ENCODE measurements around the gene ERC1.
"Not testable (repeated sequence)": the region's sequence is repeated elsewhere in the genome, so short reads cannot be mapped to it uniquely, and the experiment has no call there.

Gene ERC1

GRCh38 chr12:1355871-1356270 lies 364.8 kb downstream of the ERC1 start:
- not testable (repeated sequence) for H3K27ac ChIP-seq (ENCODE audit: low read length); H3K9me3 ChIP-seq (ENCODE audit: control insufficient read depth, low read depth, low read length); H3K36me3 ChIP-seq (ENCODE audit: control insufficient read depth, low read depth, low read length); H3K4me1 ChIP-seq (ENCODE audit: control insufficient read depth, low read depth, low read length); H3K9ac ChIP-seq (ENCODE audit: low read length); H3K4me3 ChIP-seq (ENCODE audit: low read length); H3K27me3 ChIP-seq (ENCODE audit: control insufficient read depth, insufficient read depth, low read length)

DNA sequence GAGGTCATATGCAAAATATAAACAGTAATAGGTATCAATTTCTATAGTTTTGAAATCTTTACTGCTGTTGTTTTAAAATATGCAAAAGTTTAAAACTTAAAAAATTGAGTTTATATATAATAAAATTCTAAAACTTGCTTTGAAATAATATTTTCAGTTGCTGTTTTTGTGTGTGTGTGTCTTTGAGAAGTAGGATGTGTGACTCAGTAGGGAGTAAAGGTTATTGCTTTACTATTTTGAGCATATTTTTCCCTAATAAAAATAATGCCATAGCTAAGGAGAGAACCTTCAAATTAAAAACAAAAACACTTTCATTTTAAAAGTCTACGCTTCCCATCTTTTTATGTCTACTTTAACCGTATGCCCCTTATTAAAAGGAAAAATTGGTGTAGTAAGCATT lies 365.3 kb downstream of the ERC1 start:
- Histone ChIP-seq H3K36me3 (ENCODE audit: control insufficient read depth, low read depth, low read length) (no peaks in the 10 kb centered on the region), H3K4me3 (ENCODE audit: low read length) (no peak overlapping the region), H3K4me1 (ENCODE audit: control insufficient read depth, low read depth, low read length) (peaks cover 4% of the 10 kb centered on the region), H3K27me3 (ENCODE audit: control insufficient read depth, insufficient read depth, low read length) (no peaks in the 10 kb centered on the region), H3K27ac (ENCODE audit: low read length) (no peak overlapping the region), H3K9ac (ENCODE audit: low read length) (no peak overlapping the region), H3K9me3 (ENCODE audit: control insufficient read depth, low read depth, low read length) (no peaks in the 10 kb centered on the region)

- Histone ChIP-seq H3K9me3 (ENCODE audit: control insufficient read depth, low read depth, low read length) (no peaks in the 10 kb centered on the region), H3K4me3 (ENCODE audit: low read length) (no peak overlapping the region), H3K27me3 (ENCODE audit: control insufficient read depth, insufficient read depth, low read length) (no peaks in the 10 kb centered on the region), H3K9ac (ENCODE audit: low read length) (no peak overlapping the region), H3K27ac (ENCODE audit: low read length) (no peak overlapping the region), H3K4me1 (ENCODE audit: control insufficient read depth, low read depth, low read length) (peaks cover 4% of the 10 kb centered on the region), H3K36me3 (ENCODE audit: control insufficient read depth, low read depth, low read length) (no peaks in the 10 kb centered on the region)
Measured at GRCh38 chr12:1357171-1357570, 366.1 kb downstream of the ERC1 start.

- Histone ChIP-seq H3K4me1 (ENCODE audit: control insufficient read depth, low read depth, low read length) (peaks cover 4% of the 10 kb centered on the region), H3K27me3 (ENCODE audit: control insufficient read depth, insufficient read depth, low read length) (no peaks in the 10 kb centered on the region), H3K4me3 (ENCODE audit: low read length) (no peak overlapping the region), H3K36me3 (ENCODE audit: control insufficient read depth, low read depth, low read length) (no peaks in the 10 kb centered on the region), H3K27ac (ENCODE audit: low read length) (no peak overlapping the region), H3K9me3 (ENCODE audit: control insufficient read depth, low read depth, low read length) (no peaks in the 10 kb centered on the region), H3K9ac (ENCODE audit: low read length) (no peak overlapping the region)
Measured at GRCh38 chr12:1357711-1358110, 366.7 kb downstream of the ERC1 start.

DNA sequence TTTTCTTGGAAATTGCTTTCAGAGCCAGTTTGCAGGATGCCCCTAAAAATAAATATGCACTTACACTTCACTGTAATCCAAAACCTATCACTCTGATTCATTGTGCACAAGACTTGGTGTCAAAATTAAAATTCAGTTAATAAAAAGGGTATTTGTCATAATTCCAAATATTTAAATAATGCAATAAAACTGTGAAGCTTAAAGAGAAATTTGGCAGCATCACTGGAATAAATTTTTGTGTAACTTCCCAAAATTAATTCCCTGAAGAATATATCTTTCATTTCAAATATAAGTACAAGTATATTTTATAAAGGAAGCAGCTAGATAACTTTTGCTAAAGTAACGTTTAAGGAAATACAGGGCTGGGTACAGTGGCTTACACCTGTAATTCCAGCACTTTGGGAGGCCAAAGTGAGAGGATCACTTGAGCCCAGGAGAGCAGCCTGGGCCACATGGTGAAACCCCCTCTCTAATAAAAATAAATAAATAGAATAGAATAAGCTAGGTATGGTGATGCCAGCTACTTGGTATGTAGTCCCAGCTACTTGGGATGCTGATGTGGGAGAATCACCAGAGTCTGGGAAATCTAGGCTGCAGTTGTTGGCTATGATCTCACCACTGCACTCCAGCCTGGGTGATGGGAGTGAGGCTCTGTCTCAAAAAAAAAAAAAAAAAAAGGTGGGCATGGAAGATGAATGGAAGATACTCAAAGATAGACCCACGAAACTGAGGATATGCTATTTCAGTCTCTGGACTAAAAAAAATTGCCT lies 369.6 kb downstream of the ERC1 start:
- no peak overlapping the region for H3K9ac ChIP-seq (ENCODE audit: low read length)
- no peaks in the 10 kb centered on the region for H3K27me3 ChIP-seq (ENCODE audit: control insufficient read depth, insufficient read depth, low read length)
- H3K4me1 ChIP-seq (ENCODE audit: control insufficient read depth, low read depth, low read length) = peaks cover under 1% of the 10 kb centered on the region
- no peak overlapping the region for H3K4me3 ChIP-seq (ENCODE audit: low read length)
- H3K27ac ChIP-seq (ENCODE audit: low read length) = no peak overlapping the region
- H3K36me3 ChIP-seq (ENCODE audit: control insufficient read depth, low read depth, low read length) = no peaks in the 10 kb centered on the region
- no peaks in the 10 kb centered on the region for H3K9me3 ChIP-seq (ENCODE audit: control insufficient read depth, low read depth, low read length)

DNA sequence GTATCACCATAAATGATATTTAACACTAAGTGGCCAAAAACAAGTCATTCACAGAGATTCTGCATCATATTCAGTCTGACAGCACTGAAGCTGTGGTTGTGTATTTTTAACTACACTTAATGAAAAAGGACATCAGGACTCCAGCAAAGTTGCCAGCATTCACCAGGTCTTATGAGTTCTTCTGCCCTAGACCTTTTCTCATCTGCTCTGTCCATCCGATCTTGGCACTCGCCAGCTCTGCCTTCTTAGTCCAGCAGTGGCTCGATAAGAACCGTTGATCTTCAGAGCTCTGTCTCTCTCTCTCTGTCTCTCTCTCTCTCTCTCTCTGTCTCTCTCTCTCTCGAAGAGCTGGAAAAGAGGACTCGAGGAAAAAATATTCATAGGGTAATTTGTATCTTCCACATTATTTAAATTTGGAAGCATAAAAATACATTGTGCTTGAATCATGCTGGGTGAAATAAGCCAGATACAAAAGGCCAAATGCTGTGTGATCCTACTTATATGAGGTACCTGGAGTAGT lies 371.2 kb downstream of the ERC1 start:
- H3K9ac ChIP-seq (ENCODE audit: low read length) = no peak overlapping the region
- no peak overlapping the region for H3K4me3 ChIP-seq (ENCODE audit: low read length)
- H3K4me1 ChIP-seq (ENCODE audit: control insufficient read depth, low read depth, low read length) = no peaks in the 10 kb centered on the region
- no peak overlapping the region for H3K27ac ChIP-seq (ENCODE audit: low read length)
- no peaks in the 10 kb centered on the region for H3K36me3 ChIP-seq (ENCODE audit: control insufficient read depth, low read depth, low read length)
- H3K27me3 ChIP-seq (ENCODE audit: control insufficient read depth, insufficient read depth, low read length) = no peaks in the 10 kb centered on the region
- no peaks in the 10 kb centered on the region for H3K9me3 ChIP-seq (ENCODE audit: control insufficient read depth, low read depth, low read length)

DNA sequence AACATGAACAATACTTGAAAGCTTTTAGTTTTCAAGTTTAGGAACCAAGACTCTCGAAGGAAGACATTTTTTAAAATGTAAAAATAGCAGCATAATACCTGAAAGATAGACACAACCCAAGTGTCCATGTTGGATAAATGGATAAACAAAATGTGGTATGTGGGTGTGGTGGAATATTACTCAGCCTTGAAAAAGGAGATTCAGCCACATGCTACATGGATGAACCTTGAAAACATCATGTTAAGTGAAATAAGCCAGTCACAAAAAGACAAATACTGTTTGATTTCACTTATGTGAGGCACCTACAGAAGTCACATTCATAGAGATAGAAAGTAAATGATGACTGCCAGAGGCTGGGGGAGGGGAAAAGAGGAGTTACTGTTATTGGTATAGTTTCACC lies 374.7 kb downstream of the ERC1 start:
- Histone ChIP-seq H3K36me3 (ENCODE audit: control insufficient read depth, low read depth, low read length) (no peaks in the 10 kb centered on the region), H3K27ac (ENCODE audit: low read length) (no peak overlapping the region), H3K4me3 (ENCODE audit: low read length) (no peak overlapping the region), H3K27me3 (ENCODE audit: control insufficient read depth, insufficient read depth, low read length) (no peaks in the 10 kb centered on the region), H3K9me3 (ENCODE audit: control insufficient read depth, low read depth, low read length) (no peaks in the 10 kb centered on the region), H3K9ac (ENCODE audit: low read length) (no peak overlapping the region), H3K4me1 (ENCODE audit: control insufficient read depth, low read depth, low read length) (peaks cover 16% of the 10 kb centered on the region)

DNA sequence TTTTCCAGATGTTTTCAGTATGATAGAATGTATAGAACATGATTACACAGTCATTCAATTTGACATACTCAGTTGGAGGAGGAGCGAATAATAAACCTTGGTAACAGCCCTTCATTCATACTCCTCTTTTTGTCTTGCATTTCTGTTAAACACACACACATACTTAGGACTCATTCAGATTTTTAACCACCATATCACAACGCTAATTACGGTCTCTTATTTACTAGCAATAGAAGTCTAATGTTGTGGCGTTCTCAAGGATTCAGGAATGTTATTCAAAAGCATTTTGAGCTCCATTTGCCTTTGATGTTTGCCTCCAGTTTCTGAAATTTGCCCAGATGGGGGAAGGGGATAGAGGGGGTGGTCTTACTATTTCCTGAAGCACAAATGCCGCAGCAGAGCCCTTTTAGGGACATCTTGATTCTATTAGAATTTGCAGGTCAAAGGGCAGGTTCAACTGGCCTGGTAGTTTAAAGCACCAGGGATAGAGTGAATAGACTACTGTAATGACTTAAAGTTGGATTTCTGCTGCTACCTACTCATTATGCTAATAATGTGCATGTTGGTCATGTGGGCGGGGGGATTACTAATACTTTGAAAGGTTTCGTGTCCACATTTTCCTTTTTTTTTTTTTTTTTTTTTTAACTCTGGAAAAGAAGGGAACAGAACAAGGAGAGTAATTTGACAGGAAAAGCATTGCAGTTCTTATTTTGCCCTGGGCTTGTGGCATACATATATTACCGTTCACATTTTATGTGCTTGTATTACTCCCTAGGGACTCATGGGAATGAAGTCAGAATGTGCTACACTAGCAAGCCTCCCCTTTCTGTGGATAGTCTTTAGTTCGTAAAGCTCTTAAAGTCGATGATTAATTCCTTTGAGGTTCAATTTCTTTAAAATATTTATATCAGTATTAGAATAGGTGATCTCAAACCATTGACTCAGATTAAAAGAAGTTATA lies 376.6 kb downstream of the ERC1 start:
- Histone ChIP-seq H3K9ac (ENCODE audit: low read length) (no peak overlapping the region), H3K36me3 (ENCODE audit: control insufficient read depth, low read depth, low read length) (no peaks in the 10 kb centered on the region)

DNA sequence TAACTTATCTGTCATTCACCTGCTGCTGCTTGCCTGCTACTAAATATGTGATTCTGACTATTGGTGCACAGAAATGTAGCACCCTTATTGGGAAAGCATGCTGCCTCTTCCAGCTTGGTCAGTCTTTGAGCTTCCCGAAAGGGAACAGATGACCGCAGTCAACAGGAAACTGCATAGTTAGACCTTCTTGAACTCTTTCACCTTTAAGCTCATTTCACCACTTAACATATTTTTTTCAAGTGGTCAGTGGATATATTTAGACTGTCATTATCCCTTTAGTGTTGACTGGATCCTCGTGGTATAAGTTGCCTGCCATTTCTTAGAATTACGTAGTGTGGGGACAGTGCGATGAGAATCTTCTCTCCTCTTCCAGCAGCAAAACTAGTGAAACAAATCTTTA lies 378.4 kb downstream of the ERC1 start:
- Histone ChIP-seq H3K4me1 (ENCODE audit: control insufficient read depth, low read depth, low read length) (peaks cover 16% of the 10 kb centered on the region), H3K9me3 (ENCODE audit: control insufficient read depth, low read depth, low read length) (no peaks in the 10 kb centered on the region), H3K9ac (ENCODE audit: low read length) (no peak overlapping the region), H3K27me3 (ENCODE audit: control insufficient read depth, insufficient read depth, low read length) (no peaks in the 10 kb centered on the region), H3K36me3 (ENCODE audit: control insufficient read depth, low read depth, low read length) (no peaks in the 10 kb centered on the region), H3K4me3 (ENCODE audit: low read length) (no peak overlapping the region), H3K27ac (ENCODE audit: low read length) (no peak overlapping the region)

More for the DNA sequence above, 376.6 kb downstream of the ERC1 start:
- peaks cover 16% of the 10 kb centered on the region for H3K4me1 ChIP-seq (ENCODE audit: control insufficient read depth, low read depth, low read length)
- H3K4me3 ChIP-seq (ENCODE audit: low read length) = no peak overlapping the region
- H3K27ac ChIP-seq (ENCODE audit: low read length) = no peak overlapping the region
- H3K9me3 ChIP-seq (ENCODE audit: control insufficient read depth, low read depth, low read length) = no peaks in the 10 kb centered on the region
- no peaks in the 10 kb centered on the region for H3K27me3 ChIP-seq (ENCODE audit: control insufficient read depth, insufficient read depth, low read length)

DNA sequence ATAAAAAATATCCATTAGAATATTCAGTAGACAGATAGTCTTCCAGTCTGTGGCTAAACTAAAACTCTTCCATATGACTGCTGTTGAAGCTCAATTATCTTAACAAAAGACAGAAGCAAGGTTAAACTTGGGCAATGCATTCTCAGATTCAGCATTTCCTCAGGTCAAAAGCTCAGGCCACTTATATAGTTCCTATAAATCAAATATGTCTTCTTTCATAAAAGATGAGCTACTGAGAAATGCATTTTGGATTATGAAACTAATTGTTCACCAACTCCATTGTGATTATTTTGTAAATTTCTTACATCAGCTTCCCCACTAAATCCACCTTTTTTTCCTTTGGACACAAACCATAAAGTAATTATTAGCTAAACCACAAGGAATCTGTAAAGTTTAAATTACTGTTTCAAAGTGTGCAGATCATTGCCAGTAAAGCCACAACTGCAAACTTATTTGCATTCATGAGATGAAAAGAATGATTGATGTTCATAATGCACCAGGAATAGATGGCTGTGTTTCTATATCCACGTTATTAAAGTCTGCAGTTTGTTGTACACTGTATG lies 379.0 kb downstream of the ERC1 start:
- Histone ChIP-seq H3K9me3 (ENCODE audit: control insufficient read depth, low read depth, low read length) (no peaks in the 10 kb centered on the region), H3K4me3 (ENCODE audit: low read length) (no peak overlapping the region), H3K4me1 (ENCODE audit: control insufficient read depth, low read depth, low read length) (peaks cover 16% of the 10 kb centered on the region), H3K27me3 (ENCODE audit: control insufficient read depth, insufficient read depth, low read length) (no peaks in the 10 kb centered on the region), H3K9ac (ENCODE audit: low read length) (no peak overlapping the region), H3K27ac (ENCODE audit: low read length) (no peak overlapping the region), H3K36me3 (ENCODE audit: control insufficient read depth, low read depth, low read length) (no peaks in the 10 kb centered on the region)

DNA sequence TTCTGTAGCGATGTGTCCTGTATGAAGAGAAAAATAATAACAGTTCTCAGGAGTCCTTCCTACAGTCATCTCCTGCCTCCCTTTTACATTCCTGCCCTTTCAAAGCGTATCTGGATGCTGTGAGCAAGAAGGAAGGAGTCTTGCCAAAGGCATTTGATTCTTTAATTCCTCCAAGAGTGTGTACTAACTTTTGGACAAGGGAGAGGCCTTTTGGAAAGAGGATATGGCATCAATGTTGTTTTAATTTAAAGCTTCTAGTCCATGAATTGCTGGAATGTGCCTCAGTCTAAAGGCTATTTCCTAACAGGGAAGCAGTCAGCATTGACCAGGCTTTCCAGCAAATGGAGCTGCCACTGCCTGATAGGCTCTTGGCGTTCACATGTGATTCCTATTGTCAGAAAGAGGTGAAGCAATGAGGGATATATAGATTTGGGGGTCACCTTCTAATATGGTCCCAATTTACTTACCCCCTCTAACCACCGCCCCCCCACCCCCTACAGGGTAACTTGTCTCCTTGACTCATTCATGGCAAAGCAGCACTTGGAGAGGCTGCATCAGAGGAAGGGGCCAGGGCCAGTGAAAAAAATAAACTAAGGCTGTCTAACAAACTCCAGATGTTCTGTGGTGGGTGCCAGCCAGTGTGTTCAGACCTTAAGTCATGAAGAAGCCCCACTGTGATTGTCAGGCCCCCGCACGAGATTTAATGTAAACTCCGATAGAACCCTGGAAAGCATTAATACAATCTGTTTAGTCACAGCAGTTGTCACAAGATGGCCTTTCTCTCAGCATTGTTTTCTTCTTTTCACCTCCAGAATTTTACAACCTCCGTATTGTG lies 383.1 kb downstream of the ERC1 start:
- Histone ChIP-seq H3K4me1 (ENCODE audit: control insufficient read depth, low read depth, low read length) (peaks cover 10% of the 10 kb centered on the region), H3K9me3 (ENCODE audit: control insufficient read depth, low read depth, low read length) (no peaks in the 10 kb centered on the region), H3K4me3 (ENCODE audit: low read length) (no peak overlapping the region), H3K27ac (ENCODE audit: low read length) (no peak overlapping the region), H3K36me3 (ENCODE audit: control insufficient read depth, low read depth, low read length) (no peaks in the 10 kb centered on the region), H3K27me3 (ENCODE audit: control insufficient read depth, insufficient read depth, low read length) (no peaks in the 10 kb centered on the region), H3K9ac (ENCODE audit: low read length) (no peak overlapping the region)

All from iPS-18a (cell line).